Hepatocyte (in vitro differentiated cells): ENCODE measurements around the gene KPNB1.

Source experiments
- EZH2 ChIP-seq: fragments of 200-600 bp; sonication (generic); IDR thresholded peaks from 2 replicates; pipeline ENCODE4 v1.6.1; 2016; ENCODE audit warnings: antibody characterized with exemption, mild to moderate bottlenecking, borderline replicate concordance
- TF ChIP-seq, protein P1 (sequence below): fragments of 200-600 bp; sonication (generic); IDR thresholded peaks from 2 replicates; pipeline ENCODE4 v1.5.1; 2016; ENCODE audit warnings: antibody characterized with exemption, mild to moderate bottlenecking; ENCODE audit not compliant: poor library complexity

DNA sequence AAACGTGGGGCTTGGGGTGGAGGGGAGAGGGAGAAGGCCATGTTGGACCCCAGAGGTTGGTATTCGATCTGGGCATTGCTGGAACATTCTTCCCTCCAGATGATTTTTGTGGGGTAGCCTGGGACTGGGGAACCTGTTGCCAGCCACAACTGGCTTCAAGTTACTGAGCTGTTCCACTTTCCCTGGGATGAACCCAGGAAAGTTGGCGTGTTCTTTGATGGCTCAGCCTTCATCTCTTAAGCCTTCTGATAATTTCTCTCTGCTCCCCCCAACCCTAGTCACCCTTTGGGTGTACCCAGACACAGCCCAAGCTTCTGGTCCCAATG, 85.4 kb downstream of the KPNB1 start:
- TF ChIP-seq, protein P1, sequence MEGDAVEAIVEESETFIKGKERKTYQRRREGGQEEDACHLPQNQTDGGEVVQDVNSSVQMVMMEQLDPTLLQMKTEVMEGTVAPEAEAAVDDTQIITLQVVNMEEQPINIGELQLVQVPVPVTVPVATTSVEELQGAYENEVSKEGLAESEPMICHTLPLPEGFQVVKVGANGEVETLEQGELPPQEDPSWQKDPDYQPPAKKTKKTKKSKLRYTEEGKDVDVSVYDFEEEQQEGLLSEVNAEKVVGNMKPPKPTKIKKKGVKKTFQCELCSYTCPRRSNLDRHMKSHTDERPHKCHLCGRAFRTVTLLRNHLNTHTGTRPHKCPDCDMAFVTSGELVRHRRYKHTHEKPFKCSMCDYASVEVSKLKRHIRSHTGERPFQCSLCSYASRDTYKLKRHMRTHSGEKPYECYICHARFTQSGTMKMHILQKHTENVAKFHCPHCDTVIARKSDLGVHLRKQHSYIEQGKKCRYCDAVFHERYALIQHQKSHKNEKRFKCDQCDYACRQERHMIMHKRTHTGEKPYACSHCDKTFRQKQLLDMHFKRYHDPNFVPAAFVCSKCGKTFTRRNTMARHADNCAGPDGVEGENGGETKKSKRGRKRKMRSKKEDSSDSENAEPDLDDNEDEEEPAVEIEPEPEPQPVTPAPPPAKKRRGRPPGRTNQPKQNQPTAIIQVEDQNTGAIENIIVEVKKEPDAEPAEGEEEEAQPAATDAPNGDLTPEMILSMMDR, result no peak
- TF ChIP-seq EZH2, result no peak
